Activated gamma-delta T cell treated with anti-CD3 and anti-CD28 coated beads, Interleukin-2, amount 50 U/mL, for 16 hours (primary cell): Measurements from ENCODE around the gene NCBP2.
A peak's percentile ranks its signal among the peaks of the same experiment; 100 is the strongest.

Experiments used
- DNase-seq: peaks from one replicate; pipeline ENCODE4 v3.0.0-alpha.2; 2020; ENCODE audit warnings: low read depth

NCBP2 gene

GRCh38 chr3:196941729-196942225, 551 bp downstream of the NCBP2 start:
- DNase-seq, result peak; percentile 39

DNA sequence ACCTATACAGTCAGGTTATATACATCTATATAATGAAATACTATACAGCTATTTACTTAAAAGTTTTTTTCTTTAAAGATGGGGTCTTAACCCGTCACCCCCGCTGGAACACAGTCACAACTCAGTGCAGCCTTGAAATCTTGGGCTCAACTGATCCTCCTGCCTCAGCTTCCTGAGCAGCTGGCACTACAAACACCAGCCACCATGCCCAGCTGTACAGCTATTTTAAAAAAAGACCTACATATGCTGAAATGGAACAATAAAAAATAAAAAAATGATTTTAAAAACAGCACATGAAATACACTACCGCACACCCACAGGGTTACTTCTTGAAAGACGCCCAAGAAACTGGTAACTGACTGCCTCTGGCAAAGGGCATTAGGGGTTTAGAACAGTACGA, 3.8 kb downstream of the NCBP2 start:
- no peak for DNase-seq

GRCh38 chr3:196938124-196938523, 4.2 kb downstream of the NCBP2 start:
- no peak for DNase-seq

DNA sequence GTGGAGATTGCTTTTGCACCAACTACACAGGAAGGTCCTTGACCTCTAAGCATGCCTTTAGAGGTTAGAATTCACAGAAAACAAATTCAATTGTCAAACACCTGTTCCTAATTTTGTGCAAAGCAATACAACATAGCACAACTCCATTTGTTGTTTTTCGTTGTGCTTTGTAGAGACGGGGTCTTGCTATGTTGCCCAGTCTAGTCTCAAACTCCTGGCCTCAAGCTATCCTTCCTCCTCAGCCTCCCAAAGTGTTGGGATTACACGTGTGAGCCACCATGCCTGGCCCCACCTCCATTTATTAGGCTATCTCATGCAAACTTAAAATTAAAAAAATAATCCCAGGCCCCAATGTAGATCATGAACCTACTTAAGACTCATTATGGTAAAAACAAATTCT, 6.0 kb downstream of the NCBP2 start:
- DNase-seq, result no peak

DNA sequence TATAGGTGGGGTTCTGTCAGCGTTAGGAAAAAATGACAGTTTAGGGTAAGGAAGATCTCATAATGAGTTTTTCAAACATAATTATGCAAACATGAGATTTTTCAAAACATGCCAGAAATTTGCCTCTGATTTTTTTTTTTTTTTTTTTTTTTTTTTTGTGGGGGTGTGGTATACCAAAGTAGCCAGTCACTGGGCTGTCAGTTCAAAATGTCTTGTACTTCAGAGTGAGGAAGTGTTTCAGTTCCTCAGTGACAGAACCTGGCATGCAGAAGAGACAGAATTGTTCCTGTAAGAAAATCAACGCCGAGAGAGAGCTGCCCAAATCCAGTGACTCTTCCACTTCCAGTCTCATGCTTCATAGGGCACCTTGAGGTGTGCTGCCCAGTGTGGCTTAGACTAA, 9.7 kb downstream of the NCBP2 start:
- DNase-seq, result no peak

GRCh38 chr3:196931828-196932587, 10.3 kb downstream of the NCBP2 start:
- DNase-seq, result no peak

- no peak for DNase-seq
Observed at GRCh38 chr3:196931157-196931556, 11.2 kb downstream of the NCBP2 start.

DNA sequence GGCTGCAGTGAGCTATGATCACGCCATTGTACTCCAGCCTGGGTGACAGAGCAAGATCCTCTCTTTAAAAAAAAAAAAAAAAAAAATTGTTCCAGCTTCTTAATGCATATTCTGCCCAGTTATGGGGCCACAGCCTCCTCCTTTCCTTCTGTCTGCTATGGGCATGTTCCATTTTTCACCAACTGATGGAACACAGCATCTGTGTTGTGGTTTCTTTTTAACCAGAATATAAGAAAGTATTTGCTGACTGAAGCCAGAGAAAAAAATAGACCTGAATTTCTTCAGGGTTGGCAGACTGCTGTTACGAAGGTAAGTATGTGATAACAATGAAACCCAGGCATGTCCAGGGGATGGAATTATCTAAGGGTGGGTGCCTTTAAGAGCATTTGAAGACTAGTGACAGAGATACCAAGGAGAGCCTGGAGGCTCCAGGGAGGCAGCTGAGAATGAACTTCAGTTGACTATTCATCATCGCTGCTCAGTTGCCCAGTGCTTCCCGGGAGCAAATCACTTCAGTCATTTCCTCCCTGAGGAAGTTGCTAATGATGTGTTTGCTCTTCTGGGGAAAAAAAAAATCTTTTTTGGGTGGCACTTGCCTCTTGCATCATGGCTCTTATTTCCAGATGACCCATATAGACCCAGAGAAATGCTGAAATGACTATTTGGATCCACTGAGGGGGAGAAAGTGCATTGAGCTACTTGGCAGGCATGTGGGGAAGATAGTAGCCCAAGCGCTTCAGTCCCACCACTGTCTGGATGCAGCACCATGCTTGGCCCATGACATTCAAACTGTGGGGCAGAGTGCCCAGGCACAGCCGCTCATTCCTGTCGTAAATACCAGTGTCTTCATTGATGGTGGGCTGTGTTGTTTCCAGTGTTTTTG, 14.5 kb downstream of the NCBP2 start:
- DNase-seq, result no peak

- DNase-seq, result no peak
Observed at GRCh38 chr3:196920733-196921132, 21.6 kb downstream of the NCBP2 start.

GRCh38 chr3:196918968-196919367, 23.4 kb downstream of the NCBP2 start:
- no peak for DNase-seq

- DNase-seq, result no peak
Observed at GRCh38 chr3:196916995-196917394, 25.3 kb downstream of the NCBP2 start.

GRCh38 chr3:196916221-196916620, 26.1 kb downstream of the NCBP2 start:
- DNase-seq, result no peak

DNA sequence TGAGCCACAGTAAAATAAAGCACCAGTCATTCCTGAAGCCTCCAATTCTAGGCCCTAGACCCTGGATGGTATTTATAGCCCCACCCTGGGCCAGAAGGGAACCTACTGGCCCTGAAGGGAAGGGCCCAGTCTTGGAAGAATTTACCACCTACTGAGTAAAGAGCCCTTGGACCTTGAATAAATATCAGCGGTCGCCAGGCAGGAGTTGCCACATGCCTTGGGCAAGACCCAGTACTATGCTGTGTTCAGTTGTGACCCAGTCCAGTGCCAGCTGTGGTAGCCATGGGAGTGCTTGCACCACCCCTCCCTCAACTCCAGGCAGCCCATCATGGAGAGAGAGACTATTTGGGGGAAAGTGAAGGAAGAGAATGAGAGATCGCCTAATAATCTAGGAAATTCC, 27.0 kb downstream of the NCBP2 start:
- no peak for DNase-seq

DNA sequence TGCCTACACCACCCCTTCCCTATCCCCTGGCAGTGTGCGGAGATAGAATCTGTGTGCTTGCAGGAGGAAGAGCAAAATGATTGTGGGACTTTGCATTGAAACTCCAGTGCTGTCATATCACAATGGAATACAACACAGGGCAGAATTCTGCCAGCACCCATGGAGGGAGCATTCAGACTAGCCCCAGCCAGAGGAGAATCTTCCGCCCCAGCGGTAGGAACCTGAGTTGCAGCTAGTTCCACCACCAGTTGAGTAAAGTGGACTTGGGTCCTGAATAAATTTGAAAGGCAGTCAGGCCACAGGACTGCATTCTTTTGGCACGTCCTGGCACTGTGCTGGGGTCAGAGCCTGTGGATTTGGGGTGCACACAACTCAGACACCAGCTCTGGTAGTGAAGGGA, 27.5 kb downstream of the NCBP2 start:
- DNase-seq, result no peak

GRCh38 chr3:196903740-196904139, 38.6 kb downstream of the NCBP2 start:
- DNase-seq, result no peak

DNA sequence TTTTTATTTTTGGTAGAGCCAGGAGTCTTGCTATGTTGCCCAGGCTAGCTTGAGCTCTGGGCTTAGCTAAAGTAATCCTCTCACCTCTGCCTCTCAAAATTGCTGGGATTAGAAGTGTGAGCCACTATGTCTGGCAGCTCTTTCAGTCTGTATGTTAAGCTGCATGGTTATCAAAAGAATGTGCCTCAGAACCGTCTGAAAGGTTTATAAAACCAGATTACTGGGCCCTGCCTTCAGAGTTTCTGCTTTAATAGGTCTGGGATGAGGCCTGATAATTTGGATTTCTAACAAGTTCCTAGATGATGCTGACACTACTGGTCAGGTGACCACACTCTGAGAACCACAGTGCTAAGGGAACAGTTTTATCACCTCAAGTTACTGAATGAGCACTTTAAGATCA, 40.0 kb downstream of the NCBP2 start:
- no peak for DNase-seq

DNA sequence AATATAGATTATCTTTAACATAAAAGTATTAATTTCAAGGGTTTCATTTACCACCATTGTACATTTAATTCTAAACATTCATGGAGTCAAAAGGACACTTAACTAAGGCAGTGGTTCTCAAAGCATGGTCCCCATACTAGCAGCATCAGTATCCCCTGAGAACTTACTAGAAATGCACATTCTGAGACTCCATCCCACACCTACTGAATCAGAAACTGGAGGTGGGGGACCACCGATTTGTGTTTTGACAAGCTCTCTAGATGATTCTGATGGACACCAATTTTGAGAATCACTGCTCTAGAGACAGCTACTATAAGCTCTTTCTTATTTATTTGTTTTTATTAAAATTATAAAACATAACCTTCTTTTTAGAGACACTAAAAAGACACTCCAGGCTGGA, 40.6 kb downstream of the NCBP2 start:
- no peak for DNase-seq

DNA sequence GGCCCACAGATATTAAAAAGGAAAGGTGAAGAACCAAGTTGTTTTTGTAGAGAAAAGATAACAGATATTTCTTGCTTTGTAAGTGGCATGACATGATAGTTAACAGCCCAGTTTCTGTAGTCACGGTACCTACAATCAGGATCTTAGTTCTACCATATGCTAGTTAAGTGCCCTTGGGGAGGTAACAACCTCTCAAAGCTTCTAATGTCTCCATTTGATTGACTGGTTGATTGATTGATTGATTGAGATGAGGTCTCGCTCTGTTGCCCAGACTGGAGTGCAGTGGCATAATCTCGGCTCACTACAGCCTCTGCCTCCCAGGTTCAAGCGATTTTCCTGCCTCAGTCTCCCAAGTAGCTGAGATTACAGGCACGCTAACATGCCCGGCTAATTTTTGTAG, 46.1 kb downstream of the NCBP2 start:
- no peak for DNase-seq

DNA sequence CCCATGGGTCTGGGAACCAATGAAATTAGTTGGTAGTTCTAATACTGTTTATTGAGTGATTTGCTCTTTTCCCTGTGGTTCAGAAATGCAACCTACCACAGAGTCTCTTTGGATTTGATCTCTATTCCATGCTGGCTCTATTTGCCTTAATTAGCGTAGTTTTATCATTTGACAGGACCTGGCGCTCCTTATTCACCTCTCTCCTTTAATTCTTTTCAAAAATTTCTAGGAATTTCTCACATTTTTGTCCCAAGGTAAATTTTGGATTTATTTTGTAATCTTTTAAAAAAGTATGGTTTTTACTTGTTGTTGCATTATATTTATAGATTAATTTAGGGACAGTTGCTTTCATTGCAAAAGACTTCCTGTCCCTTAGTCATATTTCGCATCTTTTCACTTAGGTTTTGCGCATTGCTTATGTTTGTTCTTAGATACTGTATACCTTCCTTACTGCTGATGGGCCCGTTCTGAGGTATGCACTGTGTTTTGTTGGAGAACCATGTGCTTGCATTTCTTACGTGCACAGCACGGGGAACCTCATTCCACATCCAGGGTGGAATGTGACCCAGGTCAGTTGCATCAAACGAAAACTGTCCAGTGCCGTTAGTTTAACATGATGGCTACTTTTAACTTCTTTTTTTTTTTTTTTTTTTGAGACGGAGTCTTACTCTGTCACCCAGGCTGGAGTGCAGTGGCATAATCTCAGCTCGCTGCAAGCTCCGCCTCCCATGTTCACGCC, 47.6 kb downstream of the NCBP2 start:
- DNase-seq, result no peak

DNA sequence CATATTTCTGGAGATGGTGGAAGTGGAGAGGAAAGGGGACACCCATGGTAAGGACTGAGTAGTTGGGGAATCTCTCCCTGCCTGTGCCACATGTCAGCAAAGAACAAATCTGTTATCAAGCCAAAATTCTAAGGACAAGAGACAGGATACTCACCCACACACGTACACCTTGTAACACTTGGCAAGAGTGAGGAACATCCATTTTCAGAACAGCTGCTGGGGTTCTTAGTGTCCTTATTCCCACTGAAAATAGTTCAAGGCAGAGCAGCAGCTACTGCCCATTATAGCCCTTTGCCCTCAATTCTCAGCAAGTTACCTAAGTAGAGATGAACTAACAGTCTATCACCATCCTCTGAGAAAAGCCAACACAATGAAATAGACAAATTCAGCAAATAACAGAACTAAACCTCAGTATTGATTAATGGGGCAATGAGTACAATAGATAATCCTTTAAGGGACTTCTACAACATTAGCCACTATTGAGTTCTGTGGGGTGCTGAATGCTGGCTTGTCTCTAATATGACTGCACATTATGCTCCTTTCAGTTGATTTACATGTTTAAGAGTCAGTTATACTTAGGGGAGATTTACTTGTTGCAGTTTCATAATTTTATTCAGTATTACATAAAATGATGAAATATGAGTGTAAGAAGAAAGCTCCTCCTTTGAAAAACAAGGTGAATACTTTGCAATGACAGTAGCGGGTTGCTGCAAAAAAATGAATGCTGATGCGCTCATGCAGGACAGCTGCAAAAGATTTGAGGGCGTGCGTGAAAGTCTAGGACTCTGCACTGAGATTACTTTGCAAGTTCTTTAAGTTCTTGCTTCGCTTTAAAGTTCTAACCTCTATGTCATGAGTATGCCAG, 52.3 kb downstream of the NCBP2 start:
- DNase-seq, result no peak

DNA sequence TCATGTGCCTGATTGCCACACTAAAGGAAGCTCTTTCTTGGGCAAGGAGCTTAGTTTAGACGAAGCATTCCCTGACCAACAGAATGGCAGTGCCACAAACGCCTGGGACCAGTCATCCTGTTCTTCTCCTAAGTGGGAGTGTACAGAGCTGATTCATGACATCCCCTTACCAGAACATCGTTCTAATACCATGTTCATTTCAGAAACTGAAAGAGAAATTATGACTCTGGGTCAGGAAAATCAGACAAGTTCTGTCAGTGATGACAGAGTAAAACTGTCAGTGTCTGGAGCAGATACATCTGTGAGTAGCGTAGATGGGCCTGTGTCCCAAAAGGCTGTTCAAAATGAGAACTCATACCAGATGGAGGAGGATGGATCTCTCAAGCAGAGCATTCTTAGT, 56.2 kb downstream of the NCBP2 start:
- DNase-seq, result no peak
